Measurements from ENCODE around the gene LGI4. TPM values are rescaled to one million over a fixed set of nuclear protein-coding genes. Genes with fewer than 3 reads are reported as not detected.

The LGI4 gene
- polyA plus RNA-seq, 2 of the 4 experiments (the other 2 are of a cell fraction): 0.06 to 0.09 TPM

DNA sequence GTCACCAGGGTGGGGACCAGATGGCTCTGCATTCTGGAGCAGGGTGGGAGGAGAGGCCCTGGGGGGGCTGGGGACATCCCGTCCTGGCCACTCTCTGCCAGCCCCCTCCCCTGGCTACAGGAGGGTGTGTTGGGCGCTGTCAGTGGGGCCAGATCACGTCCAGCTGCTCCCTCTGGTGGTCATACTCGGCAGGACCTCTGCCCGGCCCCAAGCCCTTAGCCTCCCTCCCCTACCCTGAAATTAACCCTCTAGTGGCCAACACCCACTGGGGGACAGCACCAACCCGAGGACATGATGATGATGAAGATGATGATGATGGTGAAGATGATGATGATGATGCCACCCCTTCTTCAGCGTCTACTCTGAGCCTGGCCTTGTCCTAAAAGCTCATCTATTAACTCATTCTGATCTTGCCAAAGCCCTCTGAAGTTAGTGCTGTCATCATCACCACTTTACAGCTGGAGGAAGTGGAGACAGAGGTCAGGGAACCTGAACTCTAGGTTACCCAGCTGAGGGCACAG is 590 bp upstream of the LGI4 start:
- H3K4me1 ChIP-seq: peaks cover 5% of the 10 kb centered on the region; the same call in 1 of the 3 replicates
- no peak for TF ChIP-seq RCOR1 (IDR thresholded peaks at IDR 0.05; ENCODE audit: low read depth, low read length)
- no peak for TF ChIP-seq SREBF2 (IDR thresholded peaks at IDR 0.05)
- no peak for TF ChIP-seq EP300 (IDR thresholded peaks at IDR 0.05)
- no peak for TF ChIP-seq TFCP2L1 (CRISPR knock-in tag; IDR thresholded peaks at IDR 0.05)
- TF ChIP-seq, protein P1, sequence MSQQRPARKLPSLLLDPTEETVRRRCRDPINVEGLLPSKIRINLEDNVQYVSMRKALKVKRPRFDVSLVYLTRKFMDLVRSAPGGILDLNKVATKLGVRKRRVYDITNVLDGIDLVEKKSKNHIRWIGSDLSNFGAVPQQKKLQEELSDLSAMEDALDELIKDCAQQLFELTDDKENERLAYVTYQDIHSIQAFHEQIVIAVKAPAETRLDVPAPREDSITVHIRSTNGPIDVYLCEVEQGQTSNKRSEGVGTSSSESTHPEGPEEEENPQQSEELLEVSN (IDR thresholded peaks at IDR 0.05; ENCODE audit: borderline replicate concordance, low read depth): no peak
- no peak for TF ChIP-seq CHD2 (IDR thresholded peaks at IDR 0.05; ENCODE audit: low read length, partially characterized antibody)
- no peak for TF ChIP-seq KDM5A (IDR thresholded peaks at IDR 0.05)
- TF ChIP-seq, protein P2, sequence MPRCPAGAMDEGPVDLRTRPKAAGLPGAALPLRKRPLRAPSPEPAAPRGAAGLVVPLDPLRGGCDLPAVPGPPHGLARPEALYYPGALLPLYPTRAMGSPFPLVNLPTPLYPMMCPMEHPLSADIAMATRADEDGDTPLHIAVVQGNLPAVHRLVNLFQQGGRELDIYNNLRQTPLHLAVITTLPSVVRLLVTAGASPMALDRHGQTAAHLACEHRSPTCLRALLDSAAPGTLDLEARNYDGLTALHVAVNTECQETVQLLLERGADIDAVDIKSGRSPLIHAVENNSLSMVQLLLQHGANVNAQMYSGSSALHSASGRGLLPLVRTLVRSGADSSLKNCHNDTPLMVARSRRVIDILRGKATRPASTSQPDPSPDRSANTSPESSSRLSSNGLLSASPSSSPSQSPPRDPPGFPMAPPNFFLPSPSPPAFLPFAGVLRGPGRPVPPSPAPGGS (IDR thresholded peaks at IDR 0.05): no peak
- TF ChIP-seq ZFP36 (IDR thresholded peaks at IDR 0.05; ENCODE audit: borderline replicate concordance, partially characterized antibody): no peak
- TF ChIP-seq MAZ (IDR thresholded peaks at IDR 0.05; ENCODE audit: borderline replicate concordance, low read depth, low read length): 0 out of 2 replicates have a peak, but pooled peaks have one; percentile 28
- peak; percentile 76 to 86 for TF ChIP-seq RAD21 (conservative IDR thresholded peaks at IDR 0.05 in 1 of 2, IDR thresholded peaks at IDR 0.05 in 1 of 2)
- TF ChIP-seq, protein P3, sequence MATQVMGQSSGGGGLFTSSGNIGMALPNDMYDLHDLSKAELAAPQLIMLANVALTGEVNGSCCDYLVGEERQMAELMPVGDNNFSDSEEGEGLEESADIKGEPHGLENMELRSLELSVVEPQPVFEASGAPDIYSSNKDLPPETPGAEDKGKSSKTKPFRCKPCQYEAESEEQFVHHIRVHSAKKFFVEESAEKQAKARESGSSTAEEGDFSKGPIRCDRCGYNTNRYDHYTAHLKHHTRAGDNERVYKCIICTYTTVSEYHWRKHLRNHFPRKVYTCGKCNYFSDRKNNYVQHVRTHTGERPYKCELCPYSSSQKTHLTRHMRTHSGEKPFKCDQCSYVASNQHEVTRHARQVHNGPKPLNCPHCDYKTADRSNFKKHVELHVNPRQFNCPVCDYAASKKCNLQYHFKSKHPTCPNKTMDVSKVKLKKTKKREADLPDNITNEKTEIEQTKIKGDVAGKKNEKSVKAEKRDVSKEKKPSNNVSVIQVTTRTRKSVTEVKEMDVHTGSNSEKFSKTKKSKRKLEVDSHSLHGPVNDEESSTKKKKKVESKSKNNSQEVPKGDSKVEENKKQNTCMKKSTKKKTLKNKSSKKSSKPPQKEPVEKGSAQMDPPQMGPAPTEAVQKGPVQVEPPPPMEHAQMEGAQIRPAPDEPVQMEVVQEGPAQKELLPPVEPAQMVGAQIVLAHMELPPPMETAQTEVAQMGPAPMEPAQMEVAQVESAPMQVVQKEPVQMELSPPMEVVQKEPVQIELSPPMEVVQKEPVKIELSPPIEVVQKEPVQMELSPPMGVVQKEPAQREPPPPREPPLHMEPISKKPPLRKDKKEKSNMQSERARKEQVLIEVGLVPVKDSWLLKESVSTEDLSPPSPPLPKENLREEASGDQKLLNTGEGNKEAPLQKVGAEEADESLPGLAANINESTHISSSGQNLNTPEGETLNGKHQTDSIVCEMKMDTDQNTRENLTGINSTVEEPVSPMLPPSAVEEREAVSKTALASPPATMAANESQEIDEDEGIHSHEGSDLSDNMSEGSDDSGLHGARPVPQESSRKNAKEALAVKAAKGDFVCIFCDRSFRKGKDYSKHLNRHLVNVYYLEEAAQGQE (IDR thresholded peaks at IDR 0.05): peak; percentile 77
- no peak for TF ChIP-seq KDM1A (IDR thresholded peaks at IDR 0.05; ENCODE audit: low read depth)
- TF ChIP-seq JUNB (IDR thresholded peaks at IDR 0.05): no peak
- no peak for TF ChIP-seq POLR2A (IDR thresholded peaks at IDR 0.05; ENCODE audit: low read length)
- TF ChIP-seq JUN (IDR thresholded peaks at IDR 0.05): no peak
- TF ChIP-seq NFE2L2 (conservative IDR thresholded peaks at IDR 0.05; ENCODE audit: low read length): no peak
- TF ChIP-seq, protein P4, sequence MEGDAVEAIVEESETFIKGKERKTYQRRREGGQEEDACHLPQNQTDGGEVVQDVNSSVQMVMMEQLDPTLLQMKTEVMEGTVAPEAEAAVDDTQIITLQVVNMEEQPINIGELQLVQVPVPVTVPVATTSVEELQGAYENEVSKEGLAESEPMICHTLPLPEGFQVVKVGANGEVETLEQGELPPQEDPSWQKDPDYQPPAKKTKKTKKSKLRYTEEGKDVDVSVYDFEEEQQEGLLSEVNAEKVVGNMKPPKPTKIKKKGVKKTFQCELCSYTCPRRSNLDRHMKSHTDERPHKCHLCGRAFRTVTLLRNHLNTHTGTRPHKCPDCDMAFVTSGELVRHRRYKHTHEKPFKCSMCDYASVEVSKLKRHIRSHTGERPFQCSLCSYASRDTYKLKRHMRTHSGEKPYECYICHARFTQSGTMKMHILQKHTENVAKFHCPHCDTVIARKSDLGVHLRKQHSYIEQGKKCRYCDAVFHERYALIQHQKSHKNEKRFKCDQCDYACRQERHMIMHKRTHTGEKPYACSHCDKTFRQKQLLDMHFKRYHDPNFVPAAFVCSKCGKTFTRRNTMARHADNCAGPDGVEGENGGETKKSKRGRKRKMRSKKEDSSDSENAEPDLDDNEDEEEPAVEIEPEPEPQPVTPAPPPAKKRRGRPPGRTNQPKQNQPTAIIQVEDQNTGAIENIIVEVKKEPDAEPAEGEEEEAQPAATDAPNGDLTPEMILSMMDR (IDR thresholded peaks at IDR 0.05): peak; percentile 95
- TF ChIP-seq, protein P5, sequence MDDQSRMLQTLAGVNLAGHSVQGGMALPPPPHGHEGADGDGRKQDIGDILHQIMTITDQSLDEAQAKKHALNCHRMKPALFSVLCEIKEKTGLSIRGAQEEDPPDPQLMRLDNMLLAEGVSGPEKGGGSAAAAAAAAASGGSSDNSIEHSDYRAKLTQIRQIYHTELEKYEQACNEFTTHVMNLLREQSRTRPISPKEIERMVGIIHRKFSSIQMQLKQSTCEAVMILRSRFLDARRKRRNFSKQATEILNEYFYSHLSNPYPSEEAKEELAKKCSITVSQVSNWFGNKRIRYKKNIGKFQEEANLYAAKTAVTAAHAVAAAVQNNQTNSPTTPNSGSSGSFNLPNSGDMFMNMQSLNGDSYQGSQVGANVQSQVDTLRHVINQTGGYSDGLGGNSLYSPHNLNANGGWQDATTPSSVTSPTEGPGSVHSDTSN (IDR thresholded peaks at IDR 0.05): no peak
- TF ChIP-seq SMC3 (IDR thresholded peaks at IDR 0.05): peak; percentile 95
- TF ChIP-seq, protein P6, sequence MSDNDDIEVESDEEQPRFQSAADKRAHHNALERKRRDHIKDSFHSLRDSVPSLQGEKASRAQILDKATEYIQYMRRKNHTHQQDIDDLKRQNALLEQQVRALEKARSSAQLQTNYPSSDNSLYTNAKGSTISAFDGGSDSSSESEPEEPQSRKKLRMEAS (IDR thresholded peaks at IDR 0.05): no peak
- TF ChIP-seq EHF (CRISPR knock-in tag; IDR thresholded peaks at IDR 0.05): no peak
- TF ChIP-seq, protein P7, sequence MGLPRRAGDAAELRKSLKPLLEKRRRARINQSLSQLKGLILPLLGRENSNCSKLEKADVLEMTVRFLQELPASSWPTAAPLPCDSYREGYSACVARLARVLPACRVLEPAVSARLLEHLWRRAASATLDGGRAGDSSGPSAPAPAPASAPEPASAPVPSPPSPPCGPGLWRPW (IDR thresholded peaks at IDR 0.05): no peak
- TF ChIP-seq CHD4 (IDR thresholded peaks at IDR 0.05; ENCODE audit: borderline replicate concordance): no peak
- FAIRE-seq (peak; percentile 92), DNase-seq (ENCODE audit: low read depth in 1 of 2, low spot score in 1 of 2) (peak; percentile 81 to 99), ATAC-seq (peak; percentile 64 to 91)
- no peaks in the 10 kb centered on the region for H3K9me3 ChIP-seq
- POLR2A ChIA-PET: interaction anchor here (0.8 kb wide), 1 partner anchor 129 kb away, joined by 3 read pairs; no protein-coding TSS in a partner anchor
- 0% methylated on average over 7 of the region's 7 CpGs for WGBS (ENCODE audit: missing lambda C conversion rate)
- CTCF ChIA-PET: interaction anchor here (0.6 to 11.0 kb wide), 65 partner anchors 11 to 496 kb away, joined by 3 to 148 read pairs (median 6); partner anchors contain the start of genes FXYD3, FXYD5, HAMP and ZNF30
- H3K4me3 ChIP-seq: no peak overlapping the region
- no peak overlapping the region for H3K27ac ChIP-seq
- H3K4me2 ChIP-seq: no peak overlapping the region

All from A549 (cell line).